GM12878 (cell line): Measurements from ENCODE around the gene TDRD12. TPM values are rescaled to one million over a fixed set of nuclear protein-coding genes. Genes with fewer than 3 reads are reported as not detected.
"Not testable (repeated sequence)": the region's sequence is repeated elsewhere in the genome, so short reads cannot be mapped to it uniquely, and the experiment has no call there.

Experiments
- ATAC-seq: fragments of 200-7000 bp; cut with Tn5 transposase; 3 replicates; pipeline ENCODE4 v1.9.1; 2020; ENCODE audit warnings: mild to moderate bottlenecking, moderate library complexity
- BruUV-seq: library from RNA; stranded (reverse); fragments of 400-500 nt; replicated peaks from 2 replicates; lab custom pipeline; 2021; lab: Mats Ljungman, UMichigan
- CTCF ChIA-PET: fragments of 300-600 bp; sonication (Branson Sonifier 250); formaldehyde crosslinking; extraction: SDS; loops from one replicate; lab custom pipeline; 2021; ENCODE audit warnings: inconsistent platforms; lab: Yijun Ruan, JAX
- POLR2A ChIA-PET: fragments of 350-600 bp; formaldehyde crosslinking; extraction: SDS; loops from one replicate; lab custom pipeline; 2021; ENCODE audit warnings: inconsistent platforms; lab: Charles Lee
- RAD21 ChIA-PET: fragments of 300-600 bp; sonication (Branson Sonifier 250); formaldehyde crosslinking; loops from one replicate; lab custom pipeline; 2023; ENCODE audit warnings: antibody characterized with exemption; ENCODE audit not compliant: unreplicated experiment; lab: Charles Lee
- SMC1A ChIA-PET: fragments of 300-600 bp; sonication (Branson Sonifier 250); formaldehyde crosslinking; loops from one replicate; lab custom pipeline; 2023; ENCODE audit not compliant: unreplicated experiment, uncharacterized antibody; lab: Charles Lee
- DNase-seq: peaks from one replicate; pipeline ENCODE4 v3.0.0-alpha.2; 2011; ENCODE audit warnings: low read depth, low spot score
- FAIRE-seq: peaks from 3 replicates; lab custom pipeline; 2011; peaks lifted over from hg19 to GRCh38; lab: Jason Lieb, UNC
- H2AFZ ChIP-seq: 2 replicates; pipeline ENCODE4 v1.6.0; 2011; ENCODE audit warnings: low read depth, low read length, control low read depth; ENCODE audit not compliant: control insufficient read depth
- H3K27ac ChIP-seq: 2 replicates; pipeline ENCODE4 v1.5.1; 2011; ENCODE audit warnings: control low read depth; ENCODE audit not compliant: control insufficient read depth, insufficient read depth
- H3K27me3 ChIP-seq, 2 experiments: replicated peaks in 1 of 2; 2 replicates each; pipeline versions ENCODE4 v1.6.0 to v1.6.1; 2011; ENCODE audit warnings: low read length in 1 of 2; ENCODE audit not compliant: control insufficient read depth in 2 of 2, insufficient read depth in 2 of 2
- H3K36me3 ChIP-seq, 2 experiments: 2 replicates each; pipeline ENCODE4 v1.5.1; 2011; ENCODE audit warnings: low read length in 1 of 2; ENCODE audit not compliant: control insufficient read depth in 2 of 2, insufficient read depth in 2 of 2
- H3K4me1 ChIP-seq: 2 replicates; pipeline ENCODE4 v1.6.1; 2011; ENCODE audit warnings: mild to moderate bottlenecking, low read length, moderate library complexity, mixed read lengths; ENCODE audit not compliant: control insufficient read depth, insufficient read depth
- H3K4me2 ChIP-seq: 2 replicates; pipeline ENCODE4 v1.6.0; 2011; ENCODE audit warnings: control low read depth; ENCODE audit not compliant: control insufficient read depth, insufficient read depth
- H3K4me3 ChIP-seq: fragments of 200-600 bp; sonication (generic); 2 replicates; pipeline ENCODE4 v1.5.1; 2016
- H3K79me2 ChIP-seq: 2 replicates; pipeline ENCODE4 v1.6.0; 2011; ENCODE audit warnings: low read length; ENCODE audit not compliant: control insufficient read depth, insufficient read depth
- H3K9ac ChIP-seq: 2 replicates; pipeline ENCODE4 v1.8.0; 2011; ENCODE audit warnings: low read length, control low read depth, mixed read lengths; ENCODE audit not compliant: control insufficient read depth, insufficient read depth
- H3K9me3 ChIP-seq: replicated peaks from 3 replicates; pipeline ENCODE4 v1.5.1; 2011; ENCODE audit warnings: mild to moderate bottlenecking, low read length; ENCODE audit not compliant: control insufficient read depth, insufficient read depth
- H4K20me1 ChIP-seq: 2 replicates; pipeline ENCODE4 v1.6.0; 2011; ENCODE audit not compliant: control insufficient read depth, insufficient read depth
- CUX1 ChIP-seq: IDR thresholded peaks from 2 replicates; pipeline ENCODE4 v1.6.1; 2012; ENCODE audit warnings: improper control_type of control experiment, low read depth, low read length; ENCODE audit not compliant: insufficient replicate concordance
- FOS ChIP-seq: IDR thresholded peaks from 3 replicates; pipeline ENCODE4 v1.6.1; 2011; ENCODE audit warnings: borderline replicate concordance; ENCODE audit not compliant: insufficient read length; ENCODE audit errors: extremely low read depth
- JUND ChIP-seq: IDR thresholded peaks from 2 replicates; pipeline ENCODE4 v1.6.1; 2012; ENCODE audit warnings: low read depth, mild to moderate bottlenecking, low read length, improper control_type of control experiment, moderate library complexity
- MEF2A ChIP-seq: IDR thresholded peaks from 2 replicates; pipeline ENCODE4 v1.6.1; 2011; ENCODE audit warnings: low read depth, mild to moderate bottlenecking, low read length, moderate library complexity; ENCODE audit not compliant: insufficient read depth
- NFXL1 ChIP-seq: fragments of 450-650 bp; IDR thresholded peaks from 2 replicates; pipeline ENCODE4 v1.6.1; 2017; ENCODE audit warnings: antibody characterized with exemption, mild to moderate bottlenecking, borderline replicate concordance
- NR2F1 ChIP-seq: fragments of 450-650 bp; conservative IDR thresholded peaks from 2 replicates; pipeline ENCODE4 v1.6.1; 2017; ENCODE audit warnings: mild to moderate bottlenecking
- WGBS: methylation state at CpG from one replicate; pipeline ENCODE4 v1.1.6; 2016; ENCODE audit warnings: low lambda C conversion rate; ENCODE audit not compliant: insufficient replicate concordance, insufficient coverage; ENCODE audit errors: missing lambda C conversion rate; 5-methylcytosine and 5-hydroxymethylcytosine counted together
- in situ Hi-C: fragments of 300-500 bp; cut with MboI; formaldehyde crosslinking; loops from 9 replicates; pipeline ENCODE4 v1.14.3; 2018; ENCODE audit warnings: mixed read lengths
- intact Hi-C: fragments of 100-400 bp; cut with micrococcal nuclease; formaldehyde crosslinking; loops from one replicate; pipeline ENCODE4 v1.14.2; 2022; ENCODE audit not compliant: unreplicated experiment
- polyA plus RNA-seq, 11 experiments: library from polyadenylated mRNA; depleted of rRNA in 4 of 11; unstranded in 6 of 11; stranded (reverse) in 5 of 11; fragments of >200 nt; fragmentation: Nextera tagmentation in 4 of 11; fragmentation: Illumina TruSeq in 1 of 11; extraction: Ambion mirVana in 4 of 11; extraction: Trizol in 1 of 11; gene quantifications; 1 replicate in 1 of 11; 2 replicates in 10 of 11; pipeline versions ENCODE4 v1.2.1 to v1.2.3, GENCODE V29; 2011 to 2016; ENCODE audit warnings: inconsistent platforms in 2 of 11, missing spikeins in 2 of 11, low read depth in 1 of 11
- total RNA-seq, 4 experiments: library from RNA; depleted of rRNA in 3 of 4; stranded (reverse); fragments of >200 nt in 3 of 4; fragmentation: Illumina TruSeq in 1 of 4; extraction: Trizol in 1 of 4; gene quantifications; 2 replicates each; pipeline versions ENCODE4 v1.2.1 to v1.2.3, GENCODE V29; 2013 to 2021

The TDRD12 gene
- total and polyA plus RNA-seq, 10 of the 15 experiments (the other 5 are each of a cell fraction or from before 2014, with no cell fraction given) = 0.08 to 0.15 TPM; not detected in 8

GRCh38 chr19:32843716-32844245 is 124.2 kb downstream of the TDRD12 start (continued):
- no peak for TF ChIP-seq CUX1
- no peak for TF ChIP-seq FOS
- TF ChIP-seq MEF2A = no peak
- TF ChIP-seq NR2F1 = no peak
- TF ChIP-seq JUND = no peak
- TF ChIP-seq NFXL1 = no peak

GRCh38 chr19:32848035-32848434 is 128.5 kb downstream of the TDRD12 start:
- BruUV-seq, H2AFZ ChIP-seq, ATAC-seq, FAIRE-seq, H3K27me3 ChIP-seq, in situ Hi-C loops, H3K27ac ChIP-seq, SMC1A ChIA-PET, H3K4me1 ChIP-seq, H4K20me1 ChIP-seq, RAD21 ChIA-PET, H3K4me3 ChIP-seq, H3K36me3 ChIP-seq, POLR2A ChIA-PET, H3K4me2 ChIP-seq, CTCF ChIA-PET, intact Hi-C loops, H3K9ac ChIP-seq, H3K9me3 ChIP-seq, DNase-seq, H3K79me2 ChIP-seq: not testable (repeated sequence)
- 0% methylated on average over 1 of the region's 2 CpGs for WGBS
